ENCODE measurements around the gene HSPA2.
A peak's percentile ranks its signal among the peaks of the same experiment; 100 is the strongest.

HSPA2 gene

GRCh38 chr14:64540208-64541202, at the start of gene HSPA2:
Gene HSPA2, plus strand, starts transcription at chr14:64540741. Its CDS starts 109 bp downstream, at chr14:64540850.
- DNase-seq: peak; percentile 90 to 97

- no peak for DNase-seq
Observed at GRCh38 chr14:64491637-64492036, 48.9 kb upstream of the HSPA2 start.

- DNase-seq: no peak
Observed at GRCh38 chr14:64493455-64493854, 47.1 kb upstream of the HSPA2 start.

- DNase-seq: no peak
Observed at GRCh38 chr14:64495252-64495651, 45.3 kb upstream of the HSPA2 start.

GRCh38 chr14:64496764-64497163, 43.8 kb upstream of the HSPA2 start:
- no peak for DNase-seq

- DNase-seq: no peak
Observed at GRCh38 chr14:64500088-64500487, 40.5 kb upstream of the HSPA2 start.

GRCh38 chr14:64501411-64502171, 39.0 kb upstream of the HSPA2 start:
- peak; percentile 89 to 91 for DNase-seq

- DNase-seq: no peak
Observed at GRCh38 chr14:64502456-64502855, 38.1 kb upstream of the HSPA2 start.

- peak in 1 of 2 experiments; percentile 42 for DNase-seq
Observed at GRCh38 chr14:64502887-64503433, 37.6 kb upstream of the HSPA2 start.

GRCh38 chr14:64503434-64504309, 36.9 kb upstream of the HSPA2 start, which contains the start of gene ZBTB25:
Gene ZBTB25, minus strand, starts transcription at chr14:64503838. Its CDS starts 13,305 bp downstream, at chr14:64490533.
- DNase-seq: peak; percentile 71 to 94

GRCh38 chr14:64504310-64504896, 36.1 kb upstream of the HSPA2 start, which contains the start of gene ZBTB1:
Gene ZBTB1, plus strand, starts transcription at chr14:64504770. Its CDS starts 16,735 bp downstream, at chr14:64521505.
- DNase-seq: peak; percentile 65 to 87

- DNase-seq: peak; percentile 73 to 92
Observed at GRCh38 chr14:64504897-64505794, 35.4 kb upstream of the HSPA2 start.

GRCh38 chr14:64506721-64507120, 33.8 kb upstream of the HSPA2 start:
- no peak for DNase-seq

- no peak for DNase-seq
Observed at GRCh38 chr14:64507376-64508156, 33.0 kb upstream of the HSPA2 start.

GRCh38 chr14:64508215-64508776, 32.2 kb upstream of the HSPA2 start:
- no peak for DNase-seq

GRCh38 chr14:64509036-64509435, 31.5 kb upstream of the HSPA2 start:
- no peak for DNase-seq

GRCh38 chr14:64510825-64511671, 29.5 kb upstream of the HSPA2 start:
- peak; percentile 31 to 74 for DNase-seq

GRCh38 chr14:64513271-64513670, 27.3 kb upstream of the HSPA2 start:
- DNase-seq: no peak

All from NCI-H526 (cell line).